H1 (cell line): ENCODE measurements around the gene RAB41. TPM values are rescaled to one million over a fixed set of nuclear protein-coding genes. Genes with fewer than 3 reads are reported as not detected.

Source experiments
- CTCF ChIA-PET: fragments of 300-600 bp; sonication (Branson Sonifier 250); formaldehyde crosslinking; loops from one replicate; lab custom pipeline; 2021; ENCODE audit not compliant: partially characterized antibody; lab: Charles Lee
- POLR2A ChIA-PET: fragments of 300-600 bp; sonication (Branson Sonifier 250); formaldehyde crosslinking; loops from one replicate; lab custom pipeline; 2021; ENCODE audit warnings: inconsistent platforms; ENCODE audit not compliant: partially characterized antibody; lab: Charles Lee
- DNase-seq, 2 experiments: peaks; one replicate each; pipeline versions ENCODE4 v3.0.0 to v3.0.0-alpha.2; 2010 to 2022; ENCODE audit warnings: low spot score in 2 of 2, low read depth in 1 of 2, mixed read lengths in 1 of 2
- FAIRE-seq: peaks from 2 replicates; lab custom pipeline; 2011; peaks lifted over from hg19 to GRCh38; lab: Jason Lieb, UNC
- H2AFZ ChIP-seq: 2 replicates; pipeline ENCODE4 v1.8.1; 2012; ENCODE audit warnings: low read length, inconsistent platforms
- H2AK5ac ChIP-seq: 2 replicates; pipeline ENCODE4 v1.6.1; 2013; ENCODE audit warnings: low read depth, low read length
- H2BK120ac ChIP-seq: replicated peaks from 2 replicates; pipeline ENCODE3; 2013; ENCODE audit warnings: low read depth, low read length, inconsistent platforms
- H2BK12ac ChIP-seq: 2 replicates; pipeline ENCODE4 v1.6.1; 2013; ENCODE audit warnings: low read depth, low read length
- H2BK15ac ChIP-seq: 2 replicates; pipeline ENCODE4 v1.6.1; 2013; ENCODE audit warnings: low read length
- H2BK20ac ChIP-seq: 2 replicates; pipeline ENCODE4 v1.6.1; 2013; ENCODE audit warnings: low read length
- H2BK5ac ChIP-seq: 2 replicates; pipeline ENCODE4 v1.6.1; 2013; ENCODE audit warnings: low read depth, low read length
- H3K14ac ChIP-seq: 2 replicates; pipeline ENCODE4 v1.6.1; 2013; ENCODE audit warnings: inconsistent platforms; ENCODE audit not compliant: insufficient read length
- H3K18ac ChIP-seq: 2 replicates; pipeline ENCODE4 v1.6.1; 2013; ENCODE audit warnings: low read length; ENCODE audit errors: extremely low read depth
- H3K23ac ChIP-seq: 2 replicates; pipeline ENCODE4 v1.6.1; 2013; ENCODE audit warnings: inconsistent platforms; ENCODE audit not compliant: insufficient read length
- H3K23me2 ChIP-seq: 2 replicates; pipeline ENCODE4 v1.6.1; 2013; ENCODE audit warnings: low read depth, low read length
- H3K27ac ChIP-seq: 2 replicates; pipeline ENCODE4 v1.6.1; 2011; ENCODE audit warnings: low read depth, low read length, inconsistent platforms
- H3K27me3 ChIP-seq, 4 experiments: replicated peaks in 1 of 4; 1 replicate in 1 of 4; 2 replicates in 3 of 4; pipeline versions ENCODE4 v1.6.1 to v1.8.1; 2011 to 2013; ENCODE audit warnings: low read length in 3 of 4, mild to moderate bottlenecking in 3 of 4, inconsistent platforms in 2 of 4, mixed read lengths in 2 of 4, moderate library complexity in 1 of 4; ENCODE audit not compliant: control insufficient read depth in 3 of 4, insufficient read depth in 3 of 4; ENCODE audit errors: extremely low read depth in 1 of 4
- H3K36me3 ChIP-seq, 4 experiments: 2 replicates each; pipeline versions ENCODE4 v1.6.1 to v1.8.1; 2011 to 2013; ENCODE audit warnings: mild to moderate bottlenecking in 4 of 4, low read length in 3 of 4, moderate library complexity in 2 of 4, control low read depth in 1 of 4, inconsistent platforms in 1 of 4; ENCODE audit not compliant: insufficient read depth in 4 of 4, control insufficient read depth in 2 of 4
- H3K4ac ChIP-seq: replicated peaks from 2 replicates; pipeline ENCODE3; 2013; ENCODE audit warnings: low read length, low read depth, mixed read lengths, inconsistent platforms; ENCODE audit not compliant: insufficient read length
- H3K4me1 ChIP-seq, 4 experiments: replicated peaks in 1 of 4; 1 replicate in 1 of 4; 2 replicates in 3 of 4; pipeline versions ENCODE4 v1.6.1 to v1.8.1; 2011 to 2013; ENCODE audit warnings: low read length in 3 of 4, inconsistent platforms in 2 of 4, mixed read lengths in 1 of 4; ENCODE audit not compliant: insufficient read depth in 4 of 4, control insufficient read depth in 3 of 4
- H3K4me2 ChIP-seq, 2 experiments: 2 replicates each; pipeline versions ENCODE4 v1.6.1 to v1.8.1; 2011 to 2013; ENCODE audit warnings: low read depth in 2 of 2, low read length in 2 of 2, control low read depth in 1 of 2, inconsistent platforms in 1 of 2, mild to moderate bottlenecking in 1 of 2; ENCODE audit not compliant: insufficient read depth in 1 of 2
- H3K4me3 ChIP-seq, 4 experiments: fragments of 200-600, 300-600 bp in 1 of 4; sonication (generic), shearing (Covaris generic), sonication (Bioruptor Twin) in 1 of 4; 2 replicates each; pipeline versions ENCODE4 v1.5.1 to v1.8.1; 2011 to 2016; ENCODE audit warnings: low read length in 4 of 4, low read depth in 3 of 4, control low read depth in 2 of 4, inconsistent platforms in 2 of 4, mild to moderate bottlenecking in 2 of 4, mixed read lengths in 1 of 4, moderate library complexity in 1 of 4; ENCODE audit not compliant: insufficient read depth in 2 of 4; ENCODE audit errors: extremely low read depth in 1 of 4
- H3K56ac ChIP-seq: replicated peaks from 2 replicates; pipeline ENCODE3; 2013; ENCODE audit warnings: low read depth, mild to moderate bottlenecking, mixed read lengths, low read length, inconsistent platforms; ENCODE audit not compliant: insufficient read length
- H3K79me1 ChIP-seq: 2 replicates; pipeline ENCODE4 v1.6.1; 2013; ENCODE audit warnings: low read depth, low read length, control low read depth
- H3K79me2 ChIP-seq, 2 experiments: 2 replicates each; pipeline versions ENCODE4 v1.6.1 to v1.8.1; 2012 to 2013; ENCODE audit warnings: low read length in 2 of 2, mild to moderate bottlenecking in 2 of 2, inconsistent platforms in 1 of 2; ENCODE audit not compliant: insufficient read depth in 2 of 2, control insufficient read depth in 1 of 2
- H3K9ac ChIP-seq, 4 experiments: replicated peaks in 1 of 4; 1 replicate in 1 of 4; 2 replicates in 3 of 4; pipeline versions ENCODE4 v1.6.1 to v1.8.1; 2011 to 2013; ENCODE audit warnings: low read depth in 3 of 4, low read length in 3 of 4, control low read depth in 2 of 4, mild to moderate bottlenecking in 2 of 4, moderate library complexity in 2 of 4, inconsistent platforms in 1 of 4; ENCODE audit errors: extremely low read depth in 1 of 4
- H3K9me3 ChIP-seq, 2 experiments: 2 replicates each; pipeline versions ENCODE4 v1.6.1 to v1.8.1; 2012 to 2013; ENCODE audit warnings: mild to moderate bottlenecking in 2 of 2, moderate library complexity in 2 of 2, control low read depth in 1 of 2, inconsistent platforms in 1 of 2, low read depth in 1 of 2, low read length in 1 of 2, mixed read lengths in 1 of 2; ENCODE audit not compliant: insufficient read depth in 2 of 2
- H4K20me1 ChIP-seq, 2 experiments: replicated peaks in 1 of 2; 2 replicates each; pipeline versions ENCODE3 to v1.8.1; 2011 to 2013; ENCODE audit warnings: inconsistent platforms in 2 of 2, low read length in 2 of 2, mild to moderate bottlenecking in 1 of 2; ENCODE audit not compliant: insufficient read depth in 2 of 2, control insufficient read depth in 1 of 2
- H4K5ac ChIP-seq: 2 replicates; pipeline ENCODE4 v1.6.1; 2013; ENCODE audit warnings: low read length, low read depth, mixed read lengths, inconsistent platforms; ENCODE audit not compliant: insufficient read length
- H4K8ac ChIP-seq: 2 replicates; pipeline ENCODE4 v1.8.0; 2013; ENCODE audit warnings: mild to moderate bottlenecking, moderate library complexity, low read length, inconsistent platforms; ENCODE audit not compliant: insufficient read depth; ENCODE audit errors: extremely low read depth
- H4K91ac ChIP-seq: replicated peaks from 2 replicates; pipeline ENCODE3; 2013; ENCODE audit warnings: low read length, mixed read lengths, inconsistent platforms; ENCODE audit not compliant: insufficient read length
- POLR2AphosphoS5 ChIP-seq: IDR thresholded peaks from 2 replicates; pipeline ENCODE4 v1.6.1; 2011; ENCODE audit warnings: low read depth, low read length
- WGBS, 2 experiments: shearing (Covaris generic) in 1 of 2; methylation state at CpG; one replicate each; pipeline versions ENCODE4 v1.1.6 to v1.1.7; 2013 to 2015; ENCODE audit warnings: low lambda C conversion rate in 2 of 2, mixed read lengths in 2 of 2, inconsistent platforms in 1 of 2, low coverage in 1 of 2, missing lambda C conversion rate in 1 of 2; ENCODE audit not compliant: insufficient replicate concordance in 2 of 2, insufficient coverage in 1 of 2, insufficient read length in 1 of 2; ENCODE audit errors: extremely low coverage in 1 of 2, missing lambda C conversion rate in 1 of 2; 5-methylcytosine and 5-hydroxymethylcytosine counted together
- polyA plus RNA-seq, 7 experiments: library from polyadenylated mRNA; depleted of rRNA in 3 of 7; stranded (reverse) in 5 of 7; unstranded in 2 of 7; fragments of >200 nt in 5 of 7; fragments of 200-250 nt in 2 of 7; gene quantifications; 1 replicate in 5 of 7; 2 replicates in 1 of 7; 4 replicates in 1 of 7; pipeline versions ENCODE4 v1.2.1 to v1.2.3, GENCODE V29; 2011 to 2013; ENCODE audit warnings: missing spikeins in 2 of 7, mixed read lengths in 2 of 7
- total RNA-seq: library from RNA; stranded (reverse); fragmentation: NEBNext Ultra II Directional; extraction: Animal tissue kit (Norgen Biotek cat#: 25700); gene quantifications from 2 replicates; pipeline ENCODE4 v1.2.1, GENCODE V29; 2021

RAB41 gene
- total and polyA plus RNA-seq, 2 of the 8 experiments (the other 6 are each of a cell fraction or from before 2014, with no cell fraction given), result not detected

- Histone ChIP-seq H3K27me3 (no peaks in the 10 kb centered on the region), H2BK120ac (no peak overlapping the region), H3K56ac (no peak overlapping the region), H3K9me3 (no peaks in the 10 kb centered on the region), H2BK15ac (no peak overlapping the region), H3K14ac (no peak overlapping the region), H2BK20ac (no peak overlapping the region), H3K4ac (no peak overlapping the region), H2AK5ac (no peak overlapping the region), H4K20me1 (no peaks in the 10 kb centered on the region), H4K5ac (no peak overlapping the region), H3K18ac (no peak overlapping the region), H3K23me2 (no peaks in the 10 kb centered on the region), H3K36me3 (no peaks in the 10 kb centered on the region), H3K9ac (no peak overlapping the region), H2BK12ac (no peak overlapping the region), H3K4me3 (no peak overlapping the region), H2BK5ac (no peak overlapping the region), H4K91ac (no peak overlapping the region), H3K79me1 (no peaks in the 10 kb centered on the region), H3K4me1 (no peaks in the 10 kb centered on the region), H3K79me2 (no peaks in the 10 kb centered on the region), H2AFZ (no peak overlapping the region), H3K4me2 (no peak overlapping the region), H4K8ac (no peak overlapping the region), H3K23ac (no peak overlapping the region), H3K27ac (no peak overlapping the region)
- no peak for TF ChIP-seq POLR2AphosphoS5
- WGBS, 2 experiments, result 96% methylated on average over 2 of the region's 2 CpGs; no CpG with 5 or more reads in 1 of the 2 experiments
- ChIA-PET CTCF (no interaction called here), POLR2A (no interaction called here)
- FAIRE-seq (no peak), DNase-seq (no peak)
Observed at GRCh38 chrX:70255452-70255851, 26.5 kb upstream of the RAB41 start.
